ENCODE measurements around the gene COX20.

DNA sequence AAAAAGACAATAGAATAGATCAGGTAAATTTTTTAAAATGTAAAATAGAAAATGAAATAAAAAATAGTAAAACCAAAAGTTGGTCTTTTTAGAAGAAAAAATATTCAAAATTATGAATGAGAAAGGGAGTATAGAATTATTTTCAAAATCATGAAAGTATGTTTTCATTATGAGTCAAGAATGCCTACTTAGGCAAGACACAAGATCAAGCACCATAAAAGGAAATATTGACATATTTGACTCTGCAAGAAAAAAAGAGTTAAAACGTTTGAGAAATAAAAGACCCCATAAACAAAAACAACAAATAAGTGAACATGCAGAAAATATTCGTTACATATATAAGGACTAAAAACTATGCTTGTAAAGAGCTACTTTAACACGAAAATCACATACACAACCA, 4.8 kb upstream of the COX20 start:
- TF ChIP-seq POLR2AphosphoS5 (IDR thresholded peaks at IDR 0.05; ENCODE audit: low read depth, low read length) (no peak), EZH2 (IDR thresholded peaks at IDR 0.05; ENCODE audit: low read depth, low read length, severe bottlenecking) (no peak), CTCF (IDR thresholded peaks at IDR 0.05; ENCODE audit: control extremely low read depth in 1 of 3, insufficient read depth in 1 of 3, low read depth in 1 of 3, low read length in 3 of 3) (no peak), RAD21 (IDR thresholded peaks at IDR 0.05 in 1 of 2, conservative IDR thresholded peaks at IDR 0.05 in 1 of 2; ENCODE audit: low read depth in 2 of 2, low read length in 2 of 2) (no peak), POLR2A (IDR thresholded peaks at IDR 0.05; ENCODE audit: control extremely low read depth in 1 of 2, low read depth in 2 of 2, low read length in 2 of 2) (no peak), TCF12 (IDR thresholded peaks at IDR 0.05; ENCODE audit: low read depth, low read length) (no peak)

All from H1 (cell line).